ENCODE measurements around the gene PLCB1. TPM values are rescaled to one million over a fixed set of nuclear protein-coding genes. Genes with fewer than 3 reads are reported as not detected.
A peak's percentile ranks its signal among the peaks of the same experiment; 100 is the strongest.
"Not testable (repeated sequence)": the region's sequence is repeated elsewhere in the genome, so short reads cannot be mapped to it uniquely, and the experiment has no call there.

PLCB1 gene
- total RNA-seq, 1 donor from 2014 or later = 6.3 TPM

DNA sequence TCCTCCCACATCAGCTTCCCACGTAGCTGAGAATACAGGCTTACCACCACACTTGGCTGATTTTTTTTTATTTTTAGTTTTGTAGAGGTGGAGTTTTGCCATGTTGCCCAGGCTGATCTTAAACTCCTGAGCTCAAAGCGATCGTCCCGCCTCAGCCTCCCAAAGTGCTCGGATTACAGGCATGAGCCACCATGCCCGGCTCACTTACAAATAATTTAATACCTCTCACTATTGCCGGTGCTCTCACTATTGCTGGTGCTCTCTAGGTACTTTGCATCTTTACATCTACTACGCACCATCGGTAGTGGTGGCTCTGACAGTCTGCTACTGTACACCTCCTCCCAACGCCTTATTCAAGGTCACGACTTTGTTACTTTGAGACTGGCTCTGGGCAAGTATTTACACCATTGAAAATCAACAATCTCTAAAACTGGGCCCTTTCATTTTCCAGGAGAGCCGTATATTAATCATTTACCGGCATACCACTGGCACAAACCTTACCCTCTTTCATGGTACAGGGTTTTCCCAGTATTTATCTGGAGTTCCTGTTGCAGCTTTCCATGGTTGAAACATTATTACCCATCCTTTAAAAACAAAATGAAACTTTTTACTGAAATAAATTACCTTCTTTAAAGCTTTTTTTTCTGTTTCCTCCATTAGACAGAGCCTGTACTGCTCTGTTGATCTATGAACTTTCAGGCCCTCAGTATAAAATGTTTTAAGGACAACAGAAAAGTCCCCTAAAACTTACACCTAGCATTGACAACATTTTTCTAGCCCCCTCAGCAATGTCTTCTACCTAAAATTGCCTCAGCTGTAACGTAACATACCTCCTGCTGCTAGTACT lies 677.3 kb downstream of the PLCB1 start:
- DNase-seq (no peak), ATAC-seq (ENCODE audit: poor library complexity) (no peak)
- intact Hi-C loops (cut with DNase I) = no loop called here

DNA sequence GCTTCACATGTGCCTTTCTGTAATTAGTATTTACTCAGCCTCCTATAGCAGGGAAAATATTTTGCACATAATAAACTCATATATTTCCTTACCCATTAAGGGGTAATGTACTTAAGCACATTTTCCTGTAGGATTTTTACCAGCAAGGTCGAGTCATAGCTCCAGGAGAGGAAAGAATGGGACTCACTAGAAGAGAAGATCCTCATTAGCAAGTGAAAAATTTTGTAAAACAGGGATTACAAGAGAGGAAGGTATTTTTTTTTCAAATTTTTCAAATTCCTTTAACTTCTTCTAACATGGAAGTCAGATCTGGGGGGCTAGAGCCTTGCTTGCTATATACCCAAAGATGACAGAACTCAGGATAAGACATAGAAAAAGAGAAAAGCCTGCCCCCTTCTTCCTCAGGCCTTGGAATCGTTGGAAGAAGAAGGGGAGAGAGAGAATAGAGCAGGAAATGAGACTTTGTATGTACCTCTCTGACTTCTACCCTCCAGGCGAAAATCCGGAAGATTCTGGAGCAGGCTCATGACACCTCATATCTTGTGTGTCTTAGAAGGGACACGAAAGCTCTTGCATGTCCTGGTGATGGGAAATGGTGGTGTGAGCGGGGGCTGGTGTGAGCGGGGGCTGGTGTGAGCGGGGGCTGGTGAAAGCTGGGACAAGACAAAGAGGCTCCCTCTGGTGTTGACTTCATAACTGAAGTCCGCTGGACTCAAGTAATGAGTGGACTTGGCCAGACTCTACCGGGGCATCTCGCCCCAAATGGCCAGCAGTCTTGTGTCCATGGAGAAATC lies 679.9 kb downstream of the PLCB1 start:
- no peak for ATAC-seq (ENCODE audit: poor library complexity)
- intact Hi-C loops (cut with DNase I) = no loop called here
- DNase-seq = no peak

DNA sequence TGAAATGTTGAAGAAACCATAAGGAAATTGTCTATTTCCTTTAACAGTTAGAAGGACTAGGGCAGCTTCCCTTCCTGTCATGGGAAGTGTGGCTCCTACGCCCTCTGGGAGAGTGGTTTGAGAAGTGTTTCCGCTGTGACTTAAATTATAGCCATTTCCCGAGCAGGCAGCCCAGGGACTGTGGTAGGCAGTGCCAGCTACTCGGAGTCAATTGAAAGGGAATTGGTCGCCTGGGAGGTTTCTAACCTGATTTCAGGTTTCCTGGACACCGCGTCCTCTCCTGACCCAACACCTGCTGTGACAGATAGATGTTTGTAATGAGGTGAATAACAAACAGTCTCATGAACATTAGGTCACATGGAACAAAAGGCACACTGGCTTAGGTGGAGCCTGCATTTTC lies 680.8 kb downstream of the PLCB1 start:
- intact Hi-C loops (cut with DNase I) = no loop called here
- peak; percentile 38 for DNase-seq
- peak; percentile 43 for ATAC-seq (ENCODE audit: poor library complexity)

DNA sequence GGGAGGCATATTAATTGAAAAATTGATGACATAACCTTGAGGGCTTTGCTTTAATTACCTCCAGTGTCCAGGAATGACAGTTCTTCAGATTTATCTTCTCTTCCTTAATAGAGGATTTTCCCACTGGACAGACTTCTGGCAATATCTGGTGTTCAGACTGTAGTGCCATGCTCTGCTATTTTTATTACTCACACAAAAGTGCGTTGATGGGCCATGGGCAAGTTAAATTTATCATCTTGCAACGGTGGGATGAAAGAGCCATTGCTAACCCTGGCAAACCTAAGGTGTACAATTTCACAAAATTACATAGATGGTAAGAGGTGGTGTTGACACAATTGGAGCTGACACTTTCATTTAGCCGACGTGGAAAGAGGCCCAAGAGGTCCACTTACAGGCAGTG lies 683.1 kb downstream of the PLCB1 start:
- DNase-seq (no peak), ATAC-seq (ENCODE audit: poor library complexity) (no peak)
- intact Hi-C loops (cut with DNase I) = no loop called here

DNA sequence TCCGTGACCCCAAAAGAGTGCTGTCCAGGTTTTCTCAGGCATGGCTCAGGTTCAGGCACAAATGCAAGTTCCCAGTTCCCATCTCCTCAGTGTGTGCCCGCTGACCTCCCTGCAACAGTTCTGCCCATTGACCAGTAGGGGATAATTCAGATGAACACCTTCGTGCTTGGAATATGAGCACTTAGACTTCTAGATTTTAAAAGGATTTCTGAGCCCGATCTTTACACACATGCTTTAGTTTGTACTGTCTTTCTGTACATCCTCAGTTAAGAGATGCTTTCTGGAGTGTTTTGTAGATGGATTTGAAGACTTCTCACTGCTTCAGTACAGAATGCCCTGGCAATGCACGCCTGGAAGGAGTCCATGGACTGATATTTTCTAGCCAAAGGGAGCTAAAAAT lies 697.2 kb downstream of the PLCB1 start:
- ATAC-seq (ENCODE audit: poor library complexity) = no peak
- intact Hi-C loops (cut with DNase I) = no loop called here
- DNase-seq = no peak

DNA sequence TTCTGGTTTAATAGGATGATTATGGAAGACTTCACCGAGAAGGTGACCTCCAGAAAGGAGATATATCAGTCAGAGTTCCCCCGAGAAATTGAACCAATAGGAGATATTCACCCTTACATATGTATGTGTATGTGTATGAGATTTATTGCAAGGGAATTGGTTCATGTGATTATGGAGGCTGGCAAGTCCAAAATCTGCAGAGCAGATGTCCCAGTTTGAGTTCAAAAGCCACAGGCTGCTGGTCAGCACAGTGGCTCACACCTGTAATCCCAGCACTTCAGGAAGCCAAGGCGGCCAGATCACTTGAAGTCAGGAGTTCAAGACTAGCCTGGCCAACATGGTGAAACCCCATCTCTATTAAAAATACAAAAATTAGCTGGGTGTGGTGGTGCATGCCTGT lies 702.2 kb downstream of the PLCB1 start:
- DNase-seq; ATAC-seq (ENCODE audit: poor library complexity); intact Hi-C loops (cut with DNase I): not testable (repeated sequence)

DNA sequence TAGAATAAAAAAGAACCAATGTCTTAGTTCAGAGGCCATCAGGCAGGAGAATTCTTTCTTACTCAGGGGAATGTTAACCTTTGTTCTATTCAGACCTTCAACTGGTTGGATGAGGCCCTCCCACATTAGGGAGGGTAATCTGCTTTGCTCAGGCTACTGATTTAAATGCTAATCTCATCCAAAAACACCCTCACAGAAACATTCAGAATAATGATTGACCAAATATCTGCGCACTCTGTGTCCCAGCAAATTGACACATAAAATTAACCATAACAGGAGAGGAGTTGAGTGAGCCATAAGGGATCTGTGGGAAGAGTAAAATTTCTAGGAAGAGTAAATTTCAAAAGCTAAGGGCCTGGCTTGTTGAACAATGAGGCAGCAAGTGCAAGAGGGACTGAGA lies 702.8 kb downstream of the PLCB1 start:
- intact Hi-C loops (cut with DNase I) = no loop called here
- no peak for ATAC-seq (ENCODE audit: poor library complexity)
- no peak for DNase-seq

DNA sequence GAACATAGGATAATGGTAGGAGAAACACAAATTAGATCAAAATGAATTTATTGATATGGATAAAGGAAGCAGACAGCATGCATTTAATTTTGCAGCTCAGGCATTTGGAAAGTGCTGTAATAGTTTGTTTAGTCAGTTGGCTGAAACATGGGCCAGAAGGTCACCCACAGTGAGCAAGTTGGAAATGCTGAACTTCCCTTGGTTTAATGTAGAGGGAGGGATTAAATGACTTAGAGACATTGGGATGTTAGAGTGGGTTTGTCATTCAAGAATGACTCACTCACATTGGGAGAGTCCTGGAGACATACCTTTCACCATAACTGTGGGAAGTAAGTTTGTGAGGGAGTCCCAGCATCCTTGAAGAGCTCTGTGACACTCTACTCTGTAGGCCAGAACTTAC lies 705.3 kb downstream of the PLCB1 start:
- intact Hi-C loops (cut with DNase I) = no loop called here
- DNase-seq = no peak
- no peak for ATAC-seq (ENCODE audit: poor library complexity)

DNA sequence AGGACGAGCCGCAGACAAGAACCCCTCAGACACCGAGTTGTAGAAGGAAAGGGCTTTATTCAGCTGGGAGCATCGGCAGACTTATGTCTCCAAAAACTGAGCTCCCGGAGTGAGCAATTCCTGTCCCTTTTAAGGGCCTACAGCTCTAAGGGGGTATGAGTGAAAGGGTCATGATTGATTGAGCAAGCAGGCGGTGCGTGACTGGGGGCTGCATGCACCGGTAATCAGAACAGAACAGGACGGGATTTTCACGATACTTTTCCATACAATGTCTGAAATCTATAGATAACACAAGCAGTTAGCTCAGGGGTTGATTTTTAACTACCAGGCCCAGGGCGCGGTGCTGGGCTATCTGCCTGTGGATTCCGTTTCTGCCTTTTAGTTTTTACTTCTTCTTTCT lies 710.5 kb downstream of the PLCB1 start:
- intact Hi-C loops (cut with DNase I) = no loop called here
- no peak for ATAC-seq (ENCODE audit: poor library complexity)
- no peak for DNase-seq

DNA sequence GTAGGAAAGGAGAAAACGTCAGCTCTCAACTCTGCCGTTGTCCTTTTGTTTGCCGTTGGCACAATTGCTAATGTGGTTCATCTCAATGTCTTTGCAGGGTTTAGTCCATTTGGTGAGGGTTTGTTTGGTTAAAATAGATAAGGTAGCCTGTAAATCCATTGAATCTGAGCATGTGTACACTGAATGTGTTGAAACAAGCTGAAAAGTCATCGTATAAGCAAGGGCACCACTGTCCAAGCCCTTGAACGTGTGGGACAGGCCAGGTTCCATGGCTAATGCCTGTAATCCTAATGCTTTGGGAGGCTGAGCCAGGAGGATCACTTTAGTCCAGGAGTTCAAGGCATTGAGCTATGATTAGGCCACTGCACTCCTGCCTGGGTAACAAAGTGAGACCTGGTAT lies 712.1 kb downstream of the PLCB1 start:
- intact Hi-C loops (cut with DNase I) = no loop called here

DNA sequence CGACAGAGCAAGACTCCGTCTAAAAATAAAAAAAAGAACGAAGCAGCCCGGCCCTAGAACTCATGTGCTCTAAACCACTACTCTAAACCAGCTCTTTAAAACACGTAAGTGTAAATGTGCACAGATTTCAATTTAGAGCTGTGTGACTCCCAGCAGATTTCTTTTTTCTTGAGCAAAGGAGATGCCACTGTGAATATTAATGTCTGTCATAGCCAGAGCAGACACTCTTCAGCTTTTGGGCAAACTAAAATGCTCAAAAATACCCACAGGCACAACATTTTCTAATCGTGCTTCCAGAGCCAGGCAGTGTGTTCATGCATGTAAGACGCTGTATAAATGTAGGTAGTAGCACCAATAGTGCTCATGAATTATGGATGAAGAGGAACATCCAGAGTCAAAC lies 717.9 kb downstream of the PLCB1 start:
- intact Hi-C loops (cut with DNase I) = loop anchor here (10.0 kb wide), 3 partner anchors 85 to 205 kb away; no protein-coding TSS in a partner anchor
- ATAC-seq (ENCODE audit: poor library complexity) = no peak
- no peak for DNase-seq

More for the DNA sequence above, 712.1 kb downstream of the PLCB1 start:
- ATAC-seq (ENCODE audit: poor library complexity) = no peak
- no peak for DNase-seq

DNA sequence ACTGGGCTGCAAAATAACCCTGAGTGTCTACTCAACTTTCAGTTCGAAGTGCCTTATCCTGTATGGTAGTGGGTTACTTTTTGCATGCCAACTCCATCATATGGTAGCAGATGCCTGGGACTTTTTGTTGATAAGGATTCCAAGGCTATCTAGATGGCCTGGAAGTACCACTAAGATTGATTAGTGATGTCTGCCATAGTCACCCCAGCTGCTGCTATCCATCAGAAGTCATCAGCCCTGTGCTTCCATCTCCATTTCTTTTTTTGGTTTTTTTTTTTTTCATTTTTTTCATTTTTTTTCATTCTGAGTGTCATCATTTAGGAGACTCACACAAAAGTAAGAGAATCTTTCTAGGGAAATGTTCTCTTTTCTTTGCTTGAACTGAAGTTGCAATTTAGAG lies 719.4 kb downstream of the PLCB1 start:
- DNase-seq (no peak), ATAC-seq (ENCODE audit: poor library complexity) (no peak)
- intact Hi-C loops (cut with DNase I) = loop anchor here (10.0 kb wide), 3 partner anchors 83 to 203 kb away; no protein-coding TSS in a partner anchor

DNA sequence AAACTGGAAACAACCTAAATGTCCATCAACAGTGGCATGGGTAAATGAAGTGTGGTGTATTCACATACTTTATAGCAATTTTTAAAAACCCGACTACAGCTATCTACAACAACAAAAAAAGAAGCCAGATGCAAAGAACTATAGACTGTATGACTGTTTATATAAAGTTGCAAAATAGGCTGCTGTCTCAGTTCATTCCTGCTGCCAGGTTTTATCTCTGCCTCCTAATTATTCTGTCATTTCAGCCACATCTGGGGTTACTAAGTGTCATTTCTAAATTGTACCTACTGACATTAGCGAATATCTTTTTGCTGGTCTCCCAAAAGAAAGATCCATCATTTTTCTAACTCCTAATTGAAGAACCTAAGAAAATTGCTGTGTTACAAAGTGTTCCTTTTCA lies 719.9 kb downstream of the PLCB1 start:
- not testable (repeated sequence) for ATAC-seq (ENCODE audit: poor library complexity); DNase-seq
- intact Hi-C loops (cut with DNase I) = loop anchor here (10.0 kb wide), 3 partner anchors 83 to 203 kb away; no protein-coding TSS in a partner anchor

DNA sequence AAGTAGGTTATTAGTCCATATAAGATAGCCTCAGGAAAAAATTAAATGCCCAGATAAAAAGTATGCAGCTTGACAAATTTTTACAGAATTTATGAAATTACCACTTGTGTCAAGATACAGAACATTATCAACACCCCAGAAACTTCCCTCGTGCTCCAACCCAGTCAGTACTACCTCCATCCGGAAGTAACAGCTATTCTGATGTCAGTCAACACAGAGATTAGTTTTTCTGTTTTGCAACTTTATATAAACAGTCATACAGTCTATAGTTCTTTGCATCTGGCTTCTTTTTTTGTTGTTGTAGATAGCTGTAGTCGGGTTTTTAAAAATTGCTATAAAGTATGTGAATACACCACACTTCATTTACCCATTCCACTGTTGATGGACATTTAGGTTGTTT lies 721.1 kb downstream of the PLCB1 start:
- not testable (repeated sequence) for DNase-seq; ATAC-seq (ENCODE audit: poor library complexity)
- intact Hi-C loops (cut with DNase I) = loop anchor here (10.0 kb wide), 3 partner anchors 82 to 202 kb away; no protein-coding TSS in a partner anchor

DNA sequence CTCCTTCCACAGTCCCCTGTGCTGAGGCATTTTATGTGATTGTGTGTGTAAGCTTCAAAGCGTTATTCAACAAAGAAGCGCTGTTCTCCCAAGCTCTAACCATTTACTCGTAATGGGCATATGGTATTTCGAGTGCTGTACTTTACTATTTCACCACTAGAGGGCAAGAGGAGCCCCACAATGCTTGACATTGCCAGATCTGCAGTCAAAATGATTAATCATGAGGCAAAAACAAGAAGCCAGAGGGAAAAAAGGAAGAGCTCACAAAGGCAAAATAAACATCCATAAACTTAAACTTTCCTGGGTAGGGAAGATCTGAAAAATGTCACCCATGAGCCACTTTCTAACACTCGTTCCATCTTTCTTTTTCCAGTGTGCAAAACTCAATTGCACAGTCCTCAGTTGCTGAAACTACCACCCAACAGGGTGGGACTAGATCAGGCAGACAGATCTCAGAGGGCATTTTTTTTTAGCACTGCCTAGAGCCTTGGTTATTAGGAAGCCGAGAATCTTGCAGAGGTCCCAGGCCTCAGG lies 721.8 kb downstream of the PLCB1 start:
- intact Hi-C loops (cut with DNase I) = loop anchor here (10.0 kb wide), 3 partner anchors 81 to 201 kb away; no protein-coding TSS in a partner anchor
- ATAC-seq (ENCODE audit: poor library complexity) (peak; percentile 87), DNase-seq (no peak)

DNA sequence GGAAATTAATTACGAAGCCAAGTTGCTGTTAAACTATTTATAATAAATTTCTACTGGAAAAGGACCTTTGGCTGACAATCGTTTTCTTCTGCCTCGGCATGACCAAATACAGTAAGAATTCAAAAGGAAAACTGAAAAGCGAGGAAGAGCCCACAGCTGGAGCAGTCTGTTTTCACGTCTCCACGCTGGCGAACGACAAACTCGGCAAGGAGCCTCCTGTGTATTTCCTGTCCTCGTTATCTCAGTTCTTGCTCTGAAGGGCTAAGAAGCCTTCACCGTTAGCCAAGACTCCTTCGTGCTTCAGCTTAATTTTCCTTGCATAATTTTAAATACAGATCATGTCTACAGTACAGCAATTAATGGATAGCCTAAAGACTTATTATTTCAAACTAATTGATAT lies 722.5 kb downstream of the PLCB1 start:
- DNase-seq (peak; percentile 73), ATAC-seq (ENCODE audit: poor library complexity) (peak; percentile 89)
- intact Hi-C loops (cut with DNase I) = loop anchor here (10.0 kb wide), 3 partner anchors 80 to 200 kb away; no protein-coding TSS in a partner anchor

DNA sequence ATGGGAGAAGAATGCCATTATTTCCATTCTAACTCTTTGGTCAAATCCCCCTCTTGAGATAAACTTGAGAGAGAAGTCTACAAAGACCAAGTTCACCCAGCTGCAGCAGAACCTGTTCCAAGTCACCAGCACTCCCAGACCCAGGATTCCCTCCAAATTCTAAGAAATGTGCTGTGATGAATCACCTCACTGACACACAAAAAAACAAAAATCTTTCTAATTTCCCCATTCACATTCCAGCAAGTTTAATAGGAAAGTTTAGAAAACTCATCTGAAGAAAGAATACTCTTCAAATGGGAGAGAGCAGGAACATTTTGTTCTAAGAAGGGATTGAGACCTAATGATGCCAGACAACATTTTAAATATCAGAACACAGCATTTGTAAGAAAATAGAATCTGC lies 723.2 kb downstream of the PLCB1 start:
- DNase-seq (no peak), ATAC-seq (ENCODE audit: poor library complexity) (peak; percentile 71)
- intact Hi-C loops (cut with DNase I) = loop anchor here (5.0 to 10.0 kb wide), 4 partner anchors 79 to 502 kb away; no protein-coding TSS in a partner anchor

DNA sequence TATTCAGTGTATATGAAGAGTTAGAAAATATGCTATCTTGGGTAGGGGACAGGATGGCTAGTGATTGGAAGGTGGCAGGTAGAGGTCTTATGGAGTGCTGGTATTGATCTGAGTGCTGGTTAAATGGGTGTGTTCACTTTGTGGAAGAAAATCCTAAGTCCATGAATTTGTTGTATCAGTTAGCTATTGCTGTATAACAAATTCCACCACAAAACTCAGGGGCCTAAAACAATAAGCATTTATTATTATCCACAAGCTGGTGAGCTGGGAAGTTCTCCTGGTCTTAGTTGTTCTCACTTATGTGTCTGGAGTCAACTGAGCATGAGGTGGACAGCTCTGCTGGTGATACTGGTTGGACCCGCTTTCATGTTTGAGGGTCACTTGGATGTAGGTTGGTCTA lies 724.6 kb downstream of the PLCB1 start:
- intact Hi-C loops (cut with DNase I) = loop anchor here (5.0 to 10.0 kb wide), 4 partner anchors 78 to 501 kb away; no protein-coding TSS in a partner anchor
- no peak for DNase-seq
- no peak for ATAC-seq (ENCODE audit: poor library complexity)

DNA sequence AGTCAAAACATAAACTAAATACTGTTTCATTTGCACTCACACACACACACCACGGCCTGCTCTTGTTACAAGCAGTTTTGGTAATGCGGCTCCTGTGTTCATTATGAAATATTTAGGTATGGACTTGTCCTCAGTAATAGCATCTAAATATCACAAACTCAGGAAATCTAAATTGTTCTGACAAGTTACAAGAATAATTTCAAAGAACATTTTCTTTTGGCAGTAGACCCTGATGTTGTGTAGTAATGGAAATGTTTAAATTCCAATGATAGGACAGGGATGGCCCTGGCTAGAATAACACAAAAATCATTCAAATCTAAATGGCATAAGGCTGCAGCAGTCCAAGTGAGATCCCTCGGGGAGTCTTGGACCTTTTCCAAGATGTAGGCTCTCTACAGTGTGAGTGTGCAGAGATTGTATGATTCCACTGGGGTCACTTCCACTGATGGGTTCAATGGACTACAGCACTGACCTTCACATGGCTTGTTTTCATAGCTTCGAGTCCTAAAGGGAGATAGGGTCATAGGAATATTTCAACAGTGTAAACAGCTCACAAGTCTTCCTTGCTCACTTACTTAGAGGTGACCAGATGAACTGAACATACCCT lies 726.2 kb downstream of the PLCB1 start:
- DNase-seq = no peak

More for the DNA sequence above, 726.2 kb downstream of the PLCB1 start:
- intact Hi-C loops (cut with DNase I) = loop anchor here (5.0 to 10.0 kb wide), 4 partner anchors 77 to 499 kb away; no protein-coding TSS in a partner anchor
- ATAC-seq (ENCODE audit: poor library complexity) = peak; percentile 13
